Activated naive CD8-positive, alpha-beta T cell treated with anti-CD3 and anti-CD28 coated beads, Interleukin-2, amount 10 ng/mL, durations not matched to agents 7 days and 5 days (primary cell): ENCODE measurements around the gene ODF4. TPM values are rescaled to one million over a fixed set of nuclear protein-coding genes. Genes with fewer than 3 reads are reported as not detected.
"Not testable (repeated sequence)": the region's sequence is repeated elsewhere in the genome, so short reads cannot be mapped to it uniquely, and the experiment has no call there.

Experiments
- ATAC-seq: fragments of 150-1000 bp; cut with Tn5 transposase; one replicate; pipeline ENCODE4 v1.10.0; 2021; ENCODE audit warnings: low read depth, moderate library complexity
- POLR2A ChIA-PET: fragments of 350-600 bp; sonication (Branson Sonifier 250); formaldehyde crosslinking; loops from one replicate; lab custom pipeline; 2021; ENCODE audit warnings: antibody characterized with exemption; lab: Charles Lee
- DNase-seq: peaks from one replicate; pipeline ENCODE4 v3.0.0; 2021
- H3K27ac Mint-ChIP-seq: one replicate; pipeline ENCODE4 v1.8.0; 2022; ENCODE audit warnings: mild to moderate bottlenecking, mixed read lengths
- H3K27me3 Mint-ChIP-seq: one replicate; pipeline ENCODE4 v1.8.0; 2022; ENCODE audit warnings: mild to moderate bottlenecking, moderate library complexity, mixed read lengths
- H3K36me3 Mint-ChIP-seq: one replicate; pipeline ENCODE4 v1.8.0; 2021; ENCODE audit warnings: mild to moderate bottlenecking, mixed read lengths
- H3K4me1 Mint-ChIP-seq: one replicate; pipeline ENCODE4 v1.8.0; 2021; ENCODE audit warnings: mixed read lengths
- H3K4me3 Mint-ChIP-seq: one replicate; pipeline ENCODE4 v1.8.0; 2022; ENCODE audit warnings: mild to moderate bottlenecking, moderate library complexity, mixed read lengths
- H3K9me3 Mint-ChIP-seq: one replicate; pipeline ENCODE4 v1.8.0; 2021; ENCODE audit warnings: mixed read lengths
- total RNA-seq, 2 experiments: library from RNA; stranded (reverse); gene quantifications; one replicate each; pipeline ENCODE4 v1.2.3, GENCODE V29; 2021

ODF4 gene
- total RNA-seq, 2 experiments from 2014 or later, result not detected

- Mint-ChIP-seq H3K27me3 (peaks cover 25% of the 10 kb centered on the region), H3K4me1 (peaks cover 16% of the 10 kb centered on the region)
- not testable (repeated sequence) for H3K4me3 Mint-ChIP-seq, H3K36me3 Mint-ChIP-seq, H3K9me3 Mint-ChIP-seq, DNase-seq, H3K27ac Mint-ChIP-seq, ATAC-seq
- POLR2A ChIA-PET, result interaction anchor here (1.9 kb wide), 2 partner anchors 11 to 18 kb away, joined by 4 to 11 read pairs; partner anchors contain the start of gene KRABD2
Measured at GRCh38 chr17:8394497-8394896, 54.9 kb downstream of the ODF4 start.

Other genes with a start within 250 kb of the ODF4 start
- gene ALOXE3, start 221.3 kb upstream of the ODF4 start, total RNA-seq, result not detected
- under 1 TPM; 0.23 to 0.75 TPM for gene HES7, start 215.7 kb upstream of the ODF4 start, total RNA-seq
- gene PER1, start 187.4 kb upstream of the ODF4 start, total RNA-seq, result 10 to 100 TPM; 52.7 to 53.6 TPM
- 100 to 1,000 TPM; 116 to 118 TPM for gene VAMP2, start 176.9 kb upstream of the ODF4 start, total RNA-seq
- 10 to 100 TPM; 39.5 to 46.4 TPM for gene TMEM107, start 163.5 kb upstream of the ODF4 start, total RNA-seq
- gene BORCS6, start 149.7 kb upstream of the ODF4 start, total RNA-seq, result 10 to 100 TPM; 15.7 to 16.5 TPM
- gene AURKB, start 129.3 kb upstream of the ODF4 start, total RNA-seq, result 100 to 1,000 TPM; 128 to 152 TPM
- gene CTC1, start 91.8 kb upstream of the ODF4 start, total RNA-seq, result 100 to 1,000 TPM; 129 to 130 TPM
- 10 to 100 TPM; 47.2 to 56.8 TPM for gene PFAS, start 90.6 kb upstream of the ODF4 start, total RNA-seq
- 10 to 100 TPM; 43.6 to 44.9 TPM for gene RANGRF, start 51.2 kb upstream of the ODF4 start, total RNA-seq
- gene SLC25A35, start 44.4 kb upstream of the ODF4 start, total RNA-seq, result 1 to 10 TPM; 7.4 to 9.1 TPM
- not detected for gene ARHGEF15, start 29.6 kb upstream of the ODF4 start, total RNA-seq
- 1,000 to 10,000 TPM; 1,984 to 2,045 TPM for gene RPL26, start 43.4 kb downstream of the ODF4 start, total RNA-seq
- gene RNF222, start 58.0 kb downstream of the ODF4 start, total RNA-seq, result under 1 TPM; 0.30 to 0.31 TPM
- gene NDEL1, start 96.0 kb downstream of the ODF4 start, total RNA-seq, result 10 to 100 TPM; 68.4 to 79.0 TPM